Smooth muscle cell (in vitro differentiated cells): ENCODE data around the gene SLC6A11. TPM values are rescaled to one million over a fixed set of nuclear protein-coding genes. Genes with fewer than 3 reads are reported as not detected.

Experiments
- DNase-seq: peaks from one replicate; lab custom pipeline; 2025; ENCODE audit not compliant: unreplicated experiment; lab: John Stamatoyannopoulos, UW
- H2AFZ ChIP-seq: fragments of 200-600 bp; sonication (generic); 2 replicates; pipeline ENCODE4 v1.6.0; 2016; ENCODE audit warnings: antibody characterized with exemption, low read depth, mild to moderate bottlenecking
- H3F3A ChIP-seq: fragments of 200-600 bp; sonication (generic); 2 replicates; pipeline ENCODE4 v1.6.0; 2017; ENCODE audit warnings: antibody characterized with exemption, low read depth
- H3K27ac ChIP-seq: fragments of 200-600 bp; sonication (generic); 2 replicates; pipeline ENCODE4 v1.5.1; 2016; ENCODE audit warnings: low read depth, mild to moderate bottlenecking
- H3K27me3 ChIP-seq: fragments of 200-600 bp; sonication (generic); 2 replicates; pipeline ENCODE4 v1.6.1; 2016; ENCODE audit warnings: low read depth, mild to moderate bottlenecking
- H3K36me3 ChIP-seq: fragments of 200-600 bp; sonication (generic); 2 replicates; pipeline ENCODE4 v1.5.1; 2016; ENCODE audit warnings: low read depth
- H3K4me1 ChIP-seq: fragments of 200-600 bp; sonication (generic); 2 replicates; pipeline ENCODE4 v1.5.1; 2016; ENCODE audit warnings: low read depth
- H3K4me2 ChIP-seq: fragments of 200-600 bp; sonication (generic); 2 replicates; pipeline ENCODE4 v1.6.0; 2016; ENCODE audit warnings: mild to moderate bottlenecking
- H3K4me3 ChIP-seq: fragments of 200-600 bp; sonication (generic); 2 replicates; pipeline ENCODE4 v1.5.1; 2016; ENCODE audit warnings: mild to moderate bottlenecking
- H3K79me2 ChIP-seq: fragments of 200-600 bp; sonication (generic); 2 replicates; pipeline ENCODE4 v1.6.0; 2016; ENCODE audit warnings: low read depth, mild to moderate bottlenecking
- H3K9ac ChIP-seq: fragments of 200-600 bp; sonication (generic); 2 replicates; pipeline ENCODE4 v1.6.0; 2016; ENCODE audit warnings: low read depth
- H3K9me3 ChIP-seq: fragments of 200-600 bp; sonication (generic); replicated peaks from 2 replicates; pipeline ENCODE4 v1.5.1; 2016; ENCODE audit warnings: low read depth
- H4K20me1 ChIP-seq: fragments of 200-600 bp; sonication (generic); 2 replicates; pipeline ENCODE4 v1.6.0; 2016; ENCODE audit warnings: low read depth
- CTCF ChIP-seq: fragments of 200-600 bp; sonication (generic); IDR thresholded peaks from 2 replicates; pipeline ENCODE4 v1.5.1; 2017; ENCODE audit warnings: borderline replicate concordance, mild to moderate bottlenecking, antibody characterized with exemption; ENCODE audit not compliant: insufficient read depth, poor library complexity, severe bottlenecking
- WGBS: methylation state at CpG from one replicate; pipeline ENCODE4 v1.1.7; 2016; ENCODE audit warnings: low lambda C conversion rate; 5-methylcytosine and 5-hydroxymethylcytosine counted together
- polyA plus RNA-seq: library from polyadenylated mRNA; unstranded; fragments of >200 nt; fragmentation: Nextera tagmentation; extraction: Ambion mirVana; gene quantifications from 2 replicates; pipeline ENCODE4 v1.2.1, GENCODE V29; 2016
- total RNA-seq: library from RNA; depleted of rRNA; stranded (reverse); fragments of >200 nt; gene quantifications from 2 replicates; pipeline ENCODE4 v1.2.3, GENCODE V29; 2014

SLC6A11 gene
- total and polyA plus RNA-seq, 2 experiments from 2014 or later = not detected

- no peak for DNase-seq
- no peak overlapping the region for H3K9ac ChIP-seq
- no peaks in the 10 kb centered on the region for H3K79me2 ChIP-seq
- H3K36me3 ChIP-seq = no peaks in the 10 kb centered on the region
- no peak overlapping the region for H3K4me2 ChIP-seq
- no peak overlapping the region for H2AFZ ChIP-seq
- no peak for TF ChIP-seq CTCF
- 100% methylated on average over 1 of the region's 1 CpG for WGBS
- H4K20me1 ChIP-seq = no peaks in the 10 kb centered on the region
- H3K27ac ChIP-seq = no peak overlapping the region
- no peak overlapping the region for H3K4me3 ChIP-seq
- H3F3A ChIP-seq = no peaks in the 10 kb centered on the region
- H3K4me1 ChIP-seq = no peaks in the 10 kb centered on the region
- H3K9me3 ChIP-seq = no peaks in the 10 kb centered on the region
- peaks cover 24% of the 10 kb centered on the region for H3K27me3 ChIP-seq
Observed at GRCh38 chr3:10808130-10808735, 7.8 kb upstream of the SLC6A11 start.

- no peak overlapping the region for H3K9ac ChIP-seq
- no peaks in the 10 kb centered on the region for H3K36me3 ChIP-seq
- H3K4me1 ChIP-seq = no peaks in the 10 kb centered on the region
- H3K27me3 ChIP-seq = peaks cover 30% of the 10 kb centered on the region
- no peak overlapping the region for H3K4me3 ChIP-seq
- no peak overlapping the region for H3K27ac ChIP-seq
- H3K79me2 ChIP-seq = no peaks in the 10 kb centered on the region
- no peak for TF ChIP-seq CTCF
- WGBS = 96% methylated on average over 2 of the region's 2 CpGs
- H3K9me3 ChIP-seq = no peaks in the 10 kb centered on the region
- no peak for DNase-seq
- no peak overlapping the region for H2AFZ ChIP-seq
- H3F3A ChIP-seq = no peaks in the 10 kb centered on the region
- no peak overlapping the region for H3K4me2 ChIP-seq
- H4K20me1 ChIP-seq = no peaks in the 10 kb centered on the region
Observed at GRCh38 chr3:10808974-10809373, 7.1 kb upstream of the SLC6A11 start.

- H3K9ac ChIP-seq = no peak overlapping the region
- H3K27ac ChIP-seq = no peak overlapping the region
- H3K4me1 ChIP-seq = no peaks in the 10 kb centered on the region
- no peak for TF ChIP-seq CTCF
- no peak for DNase-seq
- no peaks in the 10 kb centered on the region for H4K20me1 ChIP-seq
- no peak overlapping the region for H3K4me3 ChIP-seq
- peaks cover 38% of the 10 kb centered on the region for H3K27me3 ChIP-seq
- no peak overlapping the region for H3K4me2 ChIP-seq
- no peaks in the 10 kb centered on the region for H3K9me3 ChIP-seq
- no peaks in the 10 kb centered on the region for H3F3A ChIP-seq
- WGBS = 85% methylated on average over 3 of the region's 3 CpGs
- H2AFZ ChIP-seq = no peak overlapping the region
- no peaks in the 10 kb centered on the region for H3K36me3 ChIP-seq
- no peaks in the 10 kb centered on the region for H3K79me2 ChIP-seq
Observed at GRCh38 chr3:10810376-10810775, 5.7 kb upstream of the SLC6A11 start.

- no peak overlapping the region for H3K9ac ChIP-seq
- H3K4me3 ChIP-seq = no peak overlapping the region
- H3K9me3 ChIP-seq = no peaks in the 10 kb centered on the region
- no peaks in the 10 kb centered on the region for H3F3A ChIP-seq
- no peak for TF ChIP-seq CTCF
- 76% methylated on average over 1 of the region's 1 CpG for WGBS
- H4K20me1 ChIP-seq = no peaks in the 10 kb centered on the region
- H3K4me2 ChIP-seq = no peak overlapping the region
- H3K36me3 ChIP-seq = no peaks in the 10 kb centered on the region
- no peak for DNase-seq
- H2AFZ ChIP-seq = no peak overlapping the region
- H3K27me3 ChIP-seq = peaks cover 54% of the 10 kb centered on the region
- H3K79me2 ChIP-seq = no peaks in the 10 kb centered on the region
- no peaks in the 10 kb centered on the region for H3K4me1 ChIP-seq
- H3K27ac ChIP-seq = no peak overlapping the region
Observed at GRCh38 chr3:10813425-10813824, 2.6 kb upstream of the SLC6A11 start.
